Measurements from ENCODE around the gene ERO1A. TPM values are rescaled to one million over a fixed set of nuclear protein-coding genes. Genes with fewer than 3 reads are reported as not detected.

ERO1A gene
- total RNA-seq, 1 experiment from 2014 or later: 44.6 TPM

DNA sequence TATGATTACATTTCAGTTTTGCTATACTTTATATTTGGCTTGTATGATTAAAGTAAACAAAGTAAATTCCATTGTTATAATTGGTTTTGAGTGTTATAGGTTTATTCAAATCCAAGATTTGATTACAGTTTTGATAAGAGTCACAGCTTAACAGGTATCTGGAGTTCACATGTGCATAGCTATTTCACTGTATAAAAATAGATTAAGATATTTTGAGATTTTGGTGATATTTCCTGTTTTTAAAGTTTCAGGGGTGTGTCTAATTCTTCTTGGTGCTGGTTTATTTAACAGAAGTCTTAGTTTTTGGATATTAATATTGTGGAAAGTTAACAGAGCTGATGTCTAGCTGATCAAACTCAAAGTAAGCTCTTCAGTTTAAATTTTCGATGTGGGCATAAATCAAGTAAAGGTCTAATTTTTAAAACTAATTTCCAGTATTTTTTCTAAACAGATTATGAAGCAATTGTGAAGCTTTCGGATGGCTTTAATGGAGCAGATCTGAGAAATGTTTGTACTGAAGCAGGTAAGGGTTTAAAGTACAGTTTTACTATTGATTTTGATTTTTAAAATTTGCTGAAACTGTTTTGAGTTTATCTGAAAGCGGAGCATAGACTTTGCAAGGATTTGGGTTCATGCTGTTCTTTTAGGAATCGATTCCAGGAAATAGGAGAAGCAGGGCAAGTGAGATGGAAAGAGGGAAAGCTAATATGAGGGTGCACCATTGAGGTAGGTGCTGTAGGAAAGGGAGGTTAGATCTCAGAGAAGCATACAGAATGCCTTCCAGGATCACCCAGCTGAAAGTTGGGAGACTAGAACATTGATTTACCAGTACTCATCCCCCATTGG is 28.4 kb upstream of the ERO1A start (continued):
- TF ChIP-seq, protein P1, sequence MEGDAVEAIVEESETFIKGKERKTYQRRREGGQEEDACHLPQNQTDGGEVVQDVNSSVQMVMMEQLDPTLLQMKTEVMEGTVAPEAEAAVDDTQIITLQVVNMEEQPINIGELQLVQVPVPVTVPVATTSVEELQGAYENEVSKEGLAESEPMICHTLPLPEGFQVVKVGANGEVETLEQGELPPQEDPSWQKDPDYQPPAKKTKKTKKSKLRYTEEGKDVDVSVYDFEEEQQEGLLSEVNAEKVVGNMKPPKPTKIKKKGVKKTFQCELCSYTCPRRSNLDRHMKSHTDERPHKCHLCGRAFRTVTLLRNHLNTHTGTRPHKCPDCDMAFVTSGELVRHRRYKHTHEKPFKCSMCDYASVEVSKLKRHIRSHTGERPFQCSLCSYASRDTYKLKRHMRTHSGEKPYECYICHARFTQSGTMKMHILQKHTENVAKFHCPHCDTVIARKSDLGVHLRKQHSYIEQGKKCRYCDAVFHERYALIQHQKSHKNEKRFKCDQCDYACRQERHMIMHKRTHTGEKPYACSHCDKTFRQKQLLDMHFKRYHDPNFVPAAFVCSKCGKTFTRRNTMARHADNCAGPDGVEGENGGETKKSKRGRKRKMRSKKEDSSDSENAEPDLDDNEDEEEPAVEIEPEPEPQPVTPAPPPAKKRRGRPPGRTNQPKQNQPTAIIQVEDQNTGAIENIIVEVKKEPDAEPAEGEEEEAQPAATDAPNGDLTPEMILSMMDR (IDR thresholded peaks at IDR 0.05): no peak
- TF ChIP-seq JUN (CRISPR knock-in tag; IDR thresholded peaks at IDR 0.05): no peak
- TF ChIP-seq CREM (CRISPR knock-in tag; IDR thresholded peaks at IDR 0.05): no peak
- no peak for TF ChIP-seq ZBTB43 (CRISPR knock-in tag; IDR thresholded peaks at IDR 0.05)
- TF ChIP-seq ERG (CRISPR knock-in tag; IDR thresholded peaks at IDR 0.05): no peak
- TF ChIP-seq ELF4 (CRISPR knock-in tag; IDR thresholded peaks at IDR 0.05; ENCODE audit: low read depth): no peak
- TF ChIP-seq HMGA2 (CRISPR knock-in tag; IDR thresholded peaks at IDR 0.05): no peak

- ChIA-PET CTCF (no interaction called here), POLR2A (interaction anchor here (1.5 kb wide), 1 partner anchor 9 kb away, joined by 4 read pairs; the partner anchor contains the start of gene PSMC6)
- TF ChIP-seq ZNF263 (CRISPR knock-in tag; IDR thresholded peaks at IDR 0.05; ENCODE audit: low read depth): no peak
- TF ChIP-seq OVOL2 (CRISPR knock-in tag; IDR thresholded peaks at IDR 0.05; ENCODE audit: borderline replicate concordance): no peak
- TF ChIP-seq FOXK1 (CRISPR knock-in tag; IDR thresholded peaks at IDR 0.05): no peak
- TF ChIP-seq ZNF423 (CRISPR knock-in tag; IDR thresholded peaks at IDR 0.05): no peak
- TF ChIP-seq, protein P2, sequence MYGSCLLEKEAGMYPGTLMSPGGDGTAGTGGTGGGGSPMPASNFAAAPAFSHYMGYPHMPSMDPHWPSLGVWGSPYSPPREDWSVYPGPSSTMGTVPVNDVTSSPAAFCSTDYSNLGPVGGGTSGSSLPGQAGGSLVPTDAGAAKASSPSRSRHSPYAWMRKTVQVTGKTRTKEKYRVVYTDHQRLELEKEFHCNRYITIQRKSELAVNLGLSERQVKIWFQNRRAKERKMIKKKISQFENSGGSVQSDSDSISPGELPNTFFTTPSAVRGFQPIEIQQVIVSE (CRISPR knock-in tag; IDR thresholded peaks at IDR 0.05; ENCODE audit: borderline replicate concordance): no peak
- TF ChIP-seq NR2C2 (CRISPR knock-in tag; IDR thresholded peaks at IDR 0.05): no peak
- Mint-ChIP-seq H3K4me3 (no peak overlapping the region), H3K36me3 (peaks cover 77% of the 10 kb centered on the region), H3K9me3 (no peaks in the 10 kb centered on the region), H3K27me3 (ENCODE audit: low read depth) (no peaks in the 10 kb centered on the region), H3K4me1 (no peaks in the 10 kb centered on the region), H3K27ac (no peak overlapping the region)
- no peak for DNase-seq (ENCODE audit: low spot score)
- no peak for ATAC-seq
Observed at GRCh38 chr14:52716155-52716554, 20.8 kb upstream of the ERO1A start.

DNA sequence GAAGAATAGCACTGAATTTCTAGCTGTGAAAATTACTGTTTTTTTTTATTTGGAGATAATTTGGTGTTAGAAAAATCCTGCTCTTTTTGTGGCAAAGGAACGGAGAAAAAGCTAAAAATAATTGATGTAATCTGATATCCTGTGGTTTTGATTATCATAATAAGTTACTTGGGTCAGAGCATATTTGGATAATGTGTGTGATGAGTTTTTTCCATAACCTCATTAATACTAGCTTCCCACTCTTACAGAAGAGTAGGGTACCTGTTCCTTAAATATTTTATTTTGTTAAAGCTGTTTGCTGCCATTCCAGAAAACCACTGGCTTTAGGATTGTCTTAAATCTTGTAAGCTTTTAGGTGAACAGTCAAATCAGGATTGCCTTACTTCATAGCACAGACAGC is 16.3 kb upstream of the ERO1A start:
- ChIA-PET POLR2A (no interaction called here), CTCF (no interaction called here)
- DNase-seq (ENCODE audit: low spot score) (no peak), ATAC-seq (no peak)
- Mint-ChIP-seq H3K4me3 (no peak overlapping the region), H3K27ac (no peak overlapping the region), H3K27me3 (ENCODE audit: low read depth) (no peaks in the 10 kb centered on the region), H3K4me1 (peaks cover 13% of the 10 kb centered on the region), H3K9me3 (no peaks in the 10 kb centered on the region), H3K36me3 (peaks cover 85% of the 10 kb centered on the region)
- no peak for TF ChIP-seq FOXK1 (CRISPR knock-in tag; IDR thresholded peaks at IDR 0.05)
- no peak for TF ChIP-seq HMGA2 (CRISPR knock-in tag; IDR thresholded peaks at IDR 0.05)
- no peak for TF ChIP-seq NR1H2 (CRISPR knock-in tag; IDR thresholded peaks at IDR 0.05)
- TF ChIP-seq, protein P3, sequence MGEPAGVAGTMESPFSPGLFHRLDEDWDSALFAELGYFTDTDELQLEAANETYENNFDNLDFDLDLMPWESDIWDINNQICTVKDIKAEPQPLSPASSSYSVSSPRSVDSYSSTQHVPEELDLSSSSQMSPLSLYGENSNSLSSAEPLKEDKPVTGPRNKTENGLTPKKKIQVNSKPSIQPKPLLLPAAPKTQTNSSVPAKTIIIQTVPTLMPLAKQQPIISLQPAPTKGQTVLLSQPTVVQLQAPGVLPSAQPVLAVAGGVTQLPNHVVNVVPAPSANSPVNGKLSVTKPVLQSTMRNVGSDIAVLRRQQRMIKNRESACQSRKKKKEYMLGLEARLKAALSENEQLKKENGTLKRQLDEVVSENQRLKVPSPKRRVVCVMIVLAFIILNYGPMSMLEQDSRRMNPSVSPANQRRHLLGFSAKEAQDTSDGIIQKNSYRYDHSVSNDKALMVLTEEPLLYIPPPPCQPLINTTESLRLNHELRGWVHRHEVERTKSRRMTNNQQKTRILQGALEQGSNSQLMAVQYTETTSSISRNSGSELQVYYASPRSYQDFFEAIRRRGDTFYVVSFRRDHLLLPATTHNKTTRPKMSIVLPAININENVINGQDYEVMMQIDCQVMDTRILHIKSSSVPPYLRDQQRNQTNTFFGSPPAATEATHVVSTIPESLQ (CRISPR knock-in tag; IDR thresholded peaks at IDR 0.05): no peak
- TF ChIP-seq CREB1 (CRISPR knock-in tag; IDR thresholded peaks at IDR 0.05): no peak
- no peak for TF ChIP-seq JUN (CRISPR knock-in tag; IDR thresholded peaks at IDR 0.05)
- TF ChIP-seq, protein P4, sequence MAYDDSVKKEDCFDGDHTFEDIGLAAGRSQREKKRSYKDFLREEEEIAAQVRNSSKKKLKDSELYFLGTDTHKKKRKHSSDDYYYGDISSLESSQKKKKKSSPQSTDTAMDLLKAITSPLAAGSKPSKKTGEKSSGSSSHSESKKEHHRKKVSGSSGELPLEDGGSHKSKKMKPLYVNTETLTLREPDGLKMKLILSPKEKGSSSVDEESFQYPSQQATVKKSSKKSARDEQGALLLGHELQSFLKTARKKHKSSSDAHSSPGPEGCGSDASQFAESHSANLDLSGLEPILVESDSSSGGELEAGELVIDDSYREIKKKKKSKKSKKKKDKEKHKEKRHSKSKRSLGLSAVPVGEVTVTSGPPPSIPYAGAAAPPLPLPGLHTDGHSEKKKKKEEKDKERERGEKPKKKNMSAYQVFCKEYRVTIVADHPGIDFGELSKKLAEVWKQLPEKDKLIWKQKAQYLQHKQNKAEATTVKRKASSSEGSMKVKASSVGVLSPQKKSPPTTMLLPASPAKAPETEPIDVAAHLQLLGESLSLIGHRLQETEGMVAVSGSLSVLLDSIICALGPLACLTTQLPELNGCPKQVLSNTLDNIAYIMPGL (CRISPR knock-in tag; IDR thresholded peaks at IDR 0.05): no peak
- no peak for TF ChIP-seq PRDM15 (CRISPR knock-in tag; IDR thresholded peaks at IDR 0.05)
- TF ChIP-seq ZNF138 (CRISPR knock-in tag; conservative IDR thresholded peaks at IDR 0.05): no peak
